ENCODE data around the gene LDLRAD1.

DNA sequence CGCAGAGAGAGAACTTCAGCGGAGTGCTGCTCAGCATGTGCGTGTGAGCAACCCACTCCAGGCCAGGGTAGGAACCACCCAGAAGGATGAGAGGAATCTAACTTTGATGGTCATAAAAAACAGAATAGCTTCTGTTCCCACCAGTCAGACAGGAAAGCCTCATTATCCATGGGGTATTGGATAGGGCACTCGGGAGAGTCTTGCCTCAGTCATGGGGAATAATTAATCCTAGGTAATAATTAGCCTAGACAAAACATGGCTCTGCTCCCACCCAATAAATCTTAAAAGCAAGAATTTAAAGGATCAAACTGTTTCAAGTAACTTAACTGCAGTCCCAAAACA is 35.3 kb downstream of the LDLRAD1 start:
- TF ChIP-seq ESRRA (IDR thresholded peaks at IDR 0.05; ENCODE audit: low read length): no peak
- no peak for TF ChIP-seq NRF1 (conservative IDR thresholded peaks at IDR 0.05; ENCODE audit: low read depth, low read length)
- no peak for TF ChIP-seq EP300 (IDR thresholded peaks at IDR 0.05; ENCODE audit: borderline replicate concordance in 1 of 2, control insufficient read depth in 1 of 2, low read depth in 2 of 2, low read length in 2 of 2)
- TF ChIP-seq, protein P1, sequence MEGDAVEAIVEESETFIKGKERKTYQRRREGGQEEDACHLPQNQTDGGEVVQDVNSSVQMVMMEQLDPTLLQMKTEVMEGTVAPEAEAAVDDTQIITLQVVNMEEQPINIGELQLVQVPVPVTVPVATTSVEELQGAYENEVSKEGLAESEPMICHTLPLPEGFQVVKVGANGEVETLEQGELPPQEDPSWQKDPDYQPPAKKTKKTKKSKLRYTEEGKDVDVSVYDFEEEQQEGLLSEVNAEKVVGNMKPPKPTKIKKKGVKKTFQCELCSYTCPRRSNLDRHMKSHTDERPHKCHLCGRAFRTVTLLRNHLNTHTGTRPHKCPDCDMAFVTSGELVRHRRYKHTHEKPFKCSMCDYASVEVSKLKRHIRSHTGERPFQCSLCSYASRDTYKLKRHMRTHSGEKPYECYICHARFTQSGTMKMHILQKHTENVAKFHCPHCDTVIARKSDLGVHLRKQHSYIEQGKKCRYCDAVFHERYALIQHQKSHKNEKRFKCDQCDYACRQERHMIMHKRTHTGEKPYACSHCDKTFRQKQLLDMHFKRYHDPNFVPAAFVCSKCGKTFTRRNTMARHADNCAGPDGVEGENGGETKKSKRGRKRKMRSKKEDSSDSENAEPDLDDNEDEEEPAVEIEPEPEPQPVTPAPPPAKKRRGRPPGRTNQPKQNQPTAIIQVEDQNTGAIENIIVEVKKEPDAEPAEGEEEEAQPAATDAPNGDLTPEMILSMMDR (IDR thresholded peaks at IDR 0.05 in 2 of 3, conservative IDR thresholded peaks at IDR 0.05 in 1 of 3; ENCODE audit: control insufficient read depth in 2 of 3, extremely low read depth in 1 of 3, insufficient read depth in 1 of 3, low read depth in 3 of 3, low read length in 3 of 3): no peak
- TF ChIP-seq STAT3 (IDR thresholded peaks at IDR 0.05; ENCODE audit: low read depth, low read length): no peak
- no peak for TF ChIP-seq YY1 (IDR thresholded peaks at IDR 0.05; ENCODE audit: low read depth, low read length)
- TF ChIP-seq DPF2 (IDR thresholded peaks at IDR 0.05): no peak
- no peak for TF ChIP-seq RELA (IDR thresholded peaks at IDR 0.05; ENCODE audit: borderline replicate concordance, partially characterized antibody)
- TF ChIP-seq SRF (IDR thresholded peaks at IDR 0.05; ENCODE audit: low read depth in 2 of 2, low read length in 2 of 2): no peak
- no peak for TF ChIP-seq GABPA (IDR thresholded peaks at IDR 0.05; ENCODE audit: low read depth)
